GM21737 (cell line): ENCODE results near the gene FLT3LG.
"Not testable (repeated sequence)": the region's sequence is repeated elsewhere in the genome, so short reads cannot be mapped to it uniquely, and the experiment has no call there.

ENCODE experiments used
- ATAC-seq: cut with Tn5 transposase; IDR thresholded peaks from one replicate; pipeline ENCODE4 v1.9.1; 2021; ENCODE audit warnings: mild to moderate bottlenecking, moderate library complexity; ENCODE audit not compliant: unreplicated experiment

FLT3LG gene

DNA sequence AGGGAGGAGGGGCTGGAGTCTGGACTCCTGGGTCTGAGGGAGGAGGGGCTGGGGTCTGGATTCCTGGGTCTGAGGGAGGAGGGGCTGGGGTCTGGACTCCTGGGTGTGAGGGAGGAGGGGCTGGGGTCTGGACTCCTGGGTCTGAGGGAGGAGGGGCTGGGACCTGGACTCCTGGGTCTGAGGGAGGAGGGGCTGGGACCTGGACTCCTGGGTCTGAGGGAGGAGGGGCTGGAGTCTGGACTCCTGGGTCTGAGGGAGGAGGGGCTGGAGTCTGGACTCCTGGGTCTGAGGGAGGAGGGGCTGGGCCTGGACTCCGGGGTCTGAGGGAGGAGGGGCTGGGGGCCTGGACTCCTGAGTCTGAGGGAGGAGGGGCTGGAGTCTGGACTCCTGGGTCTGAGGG lies 12.9 kb upstream of the FLT3LG start:
- ATAC-seq, result not testable (repeated sequence)

DNA sequence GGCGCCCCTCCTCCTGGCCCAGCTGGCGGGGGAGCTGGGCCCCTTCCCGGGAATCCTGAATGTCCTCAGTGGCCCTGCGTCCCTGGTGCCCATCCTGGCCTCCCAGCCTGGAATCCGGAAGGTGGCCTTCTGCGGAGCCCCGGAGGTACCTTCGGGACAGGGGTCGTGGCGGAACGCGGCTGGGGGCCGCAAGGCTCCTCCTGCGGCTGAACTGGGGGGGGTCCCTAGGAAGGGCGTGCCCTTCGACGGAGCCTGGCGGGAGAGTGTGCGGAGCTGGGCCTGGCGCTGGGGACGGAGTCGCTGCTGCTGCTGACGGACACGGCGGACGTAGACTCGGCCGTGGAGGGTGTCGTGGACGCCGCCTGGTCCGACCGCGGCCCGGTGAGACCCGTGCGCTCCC lies 12.4 kb upstream of the FLT3LG start:
- ATAC-seq, result no peak

DNA sequence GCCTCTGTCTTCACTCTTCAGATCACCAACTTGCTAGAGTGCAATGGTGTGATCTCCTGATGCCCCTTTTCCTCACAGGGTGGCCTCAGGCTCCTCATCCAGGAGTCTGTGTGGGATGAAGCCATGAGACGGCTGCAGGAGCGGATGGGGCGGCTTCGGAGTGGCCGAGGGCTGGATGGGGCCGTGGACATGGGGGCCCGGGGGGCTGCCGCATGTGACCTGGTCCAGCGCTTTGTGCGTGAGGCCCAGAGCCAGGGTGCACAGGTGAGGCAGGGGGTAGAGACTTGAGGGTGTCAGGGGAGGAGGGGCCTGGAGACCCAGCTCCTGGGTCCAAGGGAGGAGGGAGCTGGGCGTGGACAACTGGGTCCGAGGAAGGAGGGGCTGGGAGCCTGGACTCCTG lies 11.5 kb upstream of the FLT3LG start:
- no peak for ATAC-seq

DNA sequence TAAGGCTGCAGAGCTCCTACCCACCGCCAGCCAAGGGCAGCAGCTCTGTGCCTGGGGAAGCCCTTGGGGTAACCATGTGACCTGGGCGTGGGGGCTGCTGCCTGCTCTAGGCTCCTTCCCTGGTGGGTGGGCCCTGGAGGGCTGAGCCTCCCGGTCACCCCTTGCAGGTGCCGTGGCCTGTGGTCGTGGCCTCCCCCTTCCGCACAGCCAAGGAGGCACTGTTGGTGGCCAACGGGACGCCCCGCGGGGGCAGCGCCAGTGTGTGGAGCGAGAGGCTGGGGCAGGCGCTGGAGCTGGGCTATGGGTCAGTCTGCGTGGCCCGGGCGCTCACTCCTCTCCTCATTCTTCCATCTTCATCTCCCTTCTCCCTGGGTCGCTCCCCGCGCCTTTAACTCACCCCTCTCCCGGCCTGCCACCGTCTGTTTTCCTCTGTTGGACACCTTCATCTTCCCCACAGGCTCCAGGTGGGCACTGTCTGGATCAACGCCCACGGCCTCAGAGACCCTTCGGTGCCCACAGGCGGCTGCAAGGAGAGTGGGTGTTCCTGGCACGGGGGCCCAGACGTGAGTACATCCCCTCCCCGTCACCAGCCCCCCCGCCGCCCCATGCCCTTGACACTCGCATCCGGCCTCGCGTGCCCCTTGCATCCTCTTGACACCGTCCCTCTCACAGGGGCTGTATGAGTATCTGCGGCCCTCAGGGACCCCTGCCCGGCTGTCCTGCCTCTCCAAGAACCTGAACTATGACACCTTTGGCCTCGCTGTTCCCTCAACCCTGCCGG lies 9.9 kb upstream of the FLT3LG start:
- ATAC-seq, result no peak

- no peak for ATAC-seq
Measured at GRCh38 chr19:49465371-49465770, 8.6 kb upstream of the FLT3LG start.

- no peak for ATAC-seq
Measured at GRCh38 chr19:49468199-49468598, 5.8 kb upstream of the FLT3LG start.

DNA sequence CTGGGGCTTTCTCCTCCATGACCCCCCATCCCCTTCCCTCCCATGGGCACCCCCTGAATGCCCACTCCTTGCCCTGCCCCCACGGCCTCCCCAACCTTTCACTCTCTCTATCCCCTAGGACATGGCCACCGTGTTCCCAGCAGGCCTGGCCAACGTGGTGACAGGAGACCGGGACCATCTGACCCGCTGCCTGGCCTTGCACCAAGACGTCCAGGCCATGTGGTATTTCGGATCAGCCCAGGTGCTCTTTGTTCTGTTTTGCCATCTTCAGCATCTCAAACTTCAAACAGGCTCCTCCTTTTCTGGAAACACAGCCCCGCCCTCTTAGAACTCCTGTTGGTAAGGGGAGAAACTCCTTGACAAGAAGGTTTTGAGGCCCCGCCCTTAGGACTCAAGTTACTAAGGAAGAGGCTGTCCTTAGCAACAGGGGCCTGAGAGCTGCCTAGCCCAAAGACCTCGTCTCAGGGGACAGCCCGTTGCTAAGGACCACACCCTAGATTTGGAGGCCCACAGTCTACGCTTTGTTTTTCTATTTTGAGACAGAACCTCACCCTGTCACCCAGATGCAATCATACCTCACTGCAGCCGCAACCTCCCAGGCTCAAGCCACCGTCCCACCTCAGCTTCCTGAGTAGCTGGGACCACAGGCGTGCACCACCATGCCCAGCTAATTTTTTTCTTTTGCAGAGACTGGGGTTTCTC lies 5.1 kb upstream of the FLT3LG start:
- peak; percentile 51 for ATAC-seq

- ATAC-seq, result peak; percentile 46
Measured at GRCh38 chr19:49469828-49470614, 4.0 kb upstream of the FLT3LG start.

DNA sequence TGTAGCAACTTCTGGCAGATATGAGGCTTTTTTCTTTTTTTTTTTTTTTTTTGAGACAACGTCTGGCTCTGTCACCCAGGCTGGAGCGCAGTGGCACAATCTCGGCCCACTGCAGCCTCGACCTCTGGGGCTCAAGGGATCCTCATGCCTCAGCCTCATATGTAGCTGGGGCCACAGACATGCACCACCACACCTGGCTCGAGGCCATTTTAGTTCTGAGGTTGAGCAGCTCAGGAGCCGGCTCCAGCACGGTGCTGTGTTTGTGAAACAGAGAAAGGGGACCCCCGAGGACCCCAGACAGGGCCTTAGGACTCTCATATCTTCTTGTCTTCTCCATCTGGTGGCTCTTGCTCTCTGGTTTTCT lies 3.4 kb upstream of the FLT3LG start:
- ATAC-seq, result no peak

DNA sequence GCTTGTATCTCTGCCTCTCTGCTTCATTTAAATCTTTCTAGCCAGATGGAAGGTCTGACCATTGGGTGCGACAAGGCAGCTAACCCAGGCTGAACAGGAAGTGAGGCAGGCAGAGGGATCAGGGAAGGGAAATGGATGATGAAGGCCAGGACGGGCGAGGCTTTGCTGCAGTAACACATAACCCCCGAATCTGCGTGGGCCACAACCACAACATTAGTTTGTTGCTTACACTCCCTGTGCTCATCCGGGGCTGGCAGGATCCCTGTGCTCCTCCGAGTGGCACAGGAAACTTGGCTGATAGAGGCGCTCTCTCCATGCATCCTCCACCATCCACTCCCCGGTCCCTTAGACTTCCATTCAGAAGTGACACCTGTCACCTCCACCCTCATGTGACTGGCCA lies 1.1 kb upstream of the FLT3LG start:
- ATAC-seq, result no peak

- not testable (repeated sequence) for ATAC-seq
Measured at GRCh38 chr19:49473501-49473867, 531 bp upstream of the FLT3LG start.

DNA sequence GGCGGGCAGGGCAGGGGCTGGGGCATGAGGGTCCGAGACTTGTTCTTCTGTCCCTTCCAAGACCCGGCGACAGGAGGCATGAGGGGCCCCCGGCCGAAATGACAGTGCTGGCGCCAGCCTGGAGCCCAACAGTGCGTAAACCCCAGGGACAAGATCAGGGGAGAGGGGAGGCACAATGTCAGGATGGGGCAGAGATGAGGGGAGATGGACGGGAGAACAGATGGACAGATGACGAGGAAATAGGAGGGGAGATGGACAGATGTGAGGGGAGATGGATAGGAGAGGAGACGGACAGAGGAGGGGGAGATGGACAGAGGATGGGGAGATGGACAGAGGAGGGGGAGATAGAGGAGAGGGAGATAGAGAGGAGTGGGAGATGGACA lies 518 bp downstream of the FLT3LG start:
- no peak for ATAC-seq

DNA sequence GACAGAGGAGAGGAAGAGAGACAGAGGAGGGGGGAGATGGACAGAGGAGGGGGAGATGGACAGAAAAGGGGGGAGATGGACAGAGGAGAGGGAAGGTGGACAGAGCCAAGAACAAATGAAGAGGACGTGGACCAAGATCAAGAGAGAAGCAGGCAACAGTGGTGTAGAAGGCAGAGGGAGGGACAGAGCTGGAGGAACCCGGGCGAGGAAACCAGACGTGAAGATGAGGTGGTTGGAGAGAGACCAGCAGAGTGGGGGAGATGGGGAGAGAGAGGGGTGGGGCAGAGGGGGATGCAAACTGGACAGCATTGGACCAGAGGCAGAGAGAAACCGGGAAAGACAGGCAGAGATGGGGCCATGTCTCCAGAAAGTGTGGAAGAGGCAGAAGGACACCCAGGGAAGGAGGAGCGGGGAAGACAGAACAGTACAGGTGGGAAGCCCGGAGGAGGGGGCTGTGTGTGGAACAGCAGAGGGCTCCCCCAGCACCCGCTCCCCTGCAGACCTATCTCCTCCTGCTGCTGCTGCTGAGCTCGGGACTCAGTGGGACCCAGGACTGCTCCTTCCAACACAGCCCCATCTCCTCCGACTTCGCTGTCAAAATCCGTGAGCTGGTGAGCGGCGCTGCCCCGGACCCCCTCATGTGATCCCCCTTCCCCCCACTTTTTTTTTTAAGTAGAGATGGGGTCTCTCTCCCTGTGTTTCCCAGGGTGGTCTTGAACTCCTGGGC lies 1.3 kb downstream of the FLT3LG start:
- no peak for ATAC-seq

- no peak for ATAC-seq
Measured at GRCh38 chr19:49475995-49476880, 2.2 kb downstream of the FLT3LG start.

- ATAC-seq, result no peak
Measured at GRCh38 chr19:49479975-49480628, 6.1 kb downstream of the FLT3LG start.

DNA sequence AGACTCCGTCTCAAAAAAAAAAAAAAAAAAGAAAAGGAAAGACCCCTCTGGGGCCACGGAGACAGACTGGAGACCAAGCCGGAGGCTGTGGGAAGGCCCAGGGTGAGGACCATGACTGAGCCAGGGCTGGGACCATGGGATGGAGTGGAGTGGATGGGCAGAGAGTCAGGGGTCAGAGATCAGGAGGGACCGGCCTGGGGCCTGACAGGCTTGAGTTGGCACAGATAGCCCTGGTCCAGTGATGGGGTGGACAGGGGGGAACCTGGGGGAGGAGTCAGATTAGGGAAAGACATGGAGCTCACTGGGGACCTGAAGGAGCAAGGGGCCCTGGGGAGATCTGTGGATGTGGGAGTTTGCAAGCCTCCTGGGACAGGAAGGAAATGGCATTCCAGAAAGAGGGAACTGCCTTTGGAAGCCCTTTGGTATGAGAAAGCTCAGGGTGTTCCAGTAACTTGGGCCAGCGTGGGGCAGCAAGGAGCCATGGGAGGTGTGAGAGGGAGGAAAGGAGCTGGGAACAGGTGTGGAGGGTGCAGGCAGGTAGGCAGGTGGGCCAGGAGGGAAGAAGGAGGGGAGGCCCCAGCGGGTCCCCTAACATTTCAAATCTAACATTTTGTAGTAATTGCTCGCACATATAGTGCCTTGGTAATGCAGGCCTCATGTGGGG lies 7.1 kb downstream of the FLT3LG start:
- ATAC-seq, result no peak

- no peak for ATAC-seq
Measured at GRCh38 chr19:49486232-49486631, 12.2 kb downstream of the FLT3LG start.

DNA sequence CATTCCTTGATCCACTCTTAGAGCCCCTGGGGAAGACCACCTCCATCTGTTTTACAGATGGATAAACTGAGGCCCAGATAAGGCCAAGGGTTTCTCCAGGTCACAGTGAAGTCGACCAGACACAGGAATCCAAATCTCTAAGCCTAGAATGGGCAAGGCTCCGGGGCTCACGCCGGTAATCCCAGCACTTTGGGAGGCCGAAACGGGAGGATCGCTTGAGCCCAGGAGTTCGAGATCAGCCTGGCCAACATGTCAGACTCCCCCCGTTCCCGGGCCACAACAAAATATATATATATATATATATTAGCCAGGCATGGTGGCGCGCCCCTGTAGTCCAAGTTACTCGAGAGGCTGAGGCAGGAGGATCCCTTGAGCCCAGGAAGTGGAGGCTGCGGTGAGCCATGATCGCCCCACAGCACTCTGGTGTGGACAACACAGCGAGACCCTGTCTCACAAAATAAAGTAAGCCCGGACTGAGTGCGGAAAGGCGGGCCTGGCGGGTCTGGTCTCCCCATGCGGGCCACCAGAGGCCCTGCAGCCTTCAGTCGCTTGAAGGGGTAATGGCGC lies 12.8 kb downstream of the FLT3LG start:
- no peak for ATAC-seq
